GM23338 (cell line): Measurements from ENCODE around the gene SNX21. TPM values are rescaled to one million over a fixed set of nuclear protein-coding genes. Genes with fewer than 3 reads are reported as not detected.

Experiments
- ATAC-seq: fragments of 200-7000 bp; cut with Tn5 transposase; 3 replicates; pipeline ENCODE4 v1.9.1; 2020
- DNase-seq: peaks from one replicate; pipeline ENCODE4 v3.0.0-alpha.2; 2015; ENCODE audit warnings: low spot score
- H2AFZ ChIP-seq: fragments of 200-600 bp; sonication (generic); 2 replicates; pipeline ENCODE4 v1.8.0; 2016; ENCODE audit warnings: antibody characterized with exemption, mild to moderate bottlenecking, moderate library complexity
- H3F3A ChIP-seq: fragments of 200-600 bp; sonication (generic); replicated peaks from 2 replicates; pipeline ENCODE4 v1.8.0; 2017; ENCODE audit warnings: antibody characterized with exemption, mixed run types, low read depth
- H3K27ac ChIP-seq: fragments of 200-600 bp; sonication (generic); 2 replicates; pipeline ENCODE4 v1.6.1; 2016; ENCODE audit warnings: low read depth
- H3K27me3 ChIP-seq: fragments of 200-600 bp; sonication (generic); 2 replicates; pipeline ENCODE4 v1.8.0; 2016; ENCODE audit warnings: mild to moderate bottlenecking, mixed run types, moderate library complexity; ENCODE audit not compliant: insufficient read depth
- H3K36me3 ChIP-seq: fragments of 200-600 bp; sonication (generic); 2 replicates; pipeline ENCODE4 v1.8.0; 2016; ENCODE audit warnings: mild to moderate bottlenecking; ENCODE audit not compliant: insufficient read depth
- H3K4me1 ChIP-seq: fragments of 200-600 bp; sonication (generic); 2 replicates; pipeline ENCODE4 v1.8.0; 2016; ENCODE audit warnings: mild to moderate bottlenecking, moderate library complexity; ENCODE audit not compliant: insufficient read depth
- H3K4me2 ChIP-seq: fragments of 200-600 bp; sonication (generic); 2 replicates; pipeline ENCODE4 v1.7.1; 2017; ENCODE audit warnings: mixed run types
- H3K4me3 ChIP-seq: fragments of 200-600 bp; sonication (generic); 2 replicates; pipeline ENCODE4 v1.6.1; 2016; ENCODE audit warnings: mixed run types
- H3K79me2 ChIP-seq: fragments of 200-600 bp; sonication (generic); replicated peaks from 2 replicates; pipeline ENCODE4 v1.8.0; 2017; ENCODE audit warnings: mild to moderate bottlenecking; ENCODE audit not compliant: insufficient read depth
- H3K9me2 ChIP-seq: fragments of 200-600 bp; sonication (generic); 2 replicates; pipeline ENCODE4 v1.8.0; 2017; ENCODE audit not compliant: insufficient read depth
- H4K20me1 ChIP-seq: fragments of 200-600 bp; sonication (generic); replicated peaks from 2 replicates; pipeline ENCODE4 v1.8.0; 2017; ENCODE audit warnings: mild to moderate bottlenecking; ENCODE audit not compliant: insufficient read depth
- H3K27ac Mint-ChIP-seq: 2 replicates; pipeline ENCODE4 v1.8.0; 2020; ENCODE audit warnings: inconsistent platforms, mild to moderate bottlenecking, moderate library complexity, mixed read lengths
- H3K27me3 Mint-ChIP-seq: 3 replicates; pipeline ENCODE4 v1.8.0; 2022; ENCODE audit warnings: low read depth, mild to moderate bottlenecking, moderate library complexity, mixed read lengths, inconsistent platforms; ENCODE audit not compliant: insufficient read depth, poor library complexity
- H3K36me3 Mint-ChIP-seq: 3 replicates; pipeline ENCODE4 v1.8.0; 2021; ENCODE audit warnings: low read depth, mild to moderate bottlenecking, inconsistent platforms, moderate library complexity, mixed read lengths
- H3K4me1 Mint-ChIP-seq: 3 replicates; pipeline ENCODE4 v1.8.0; 2020; ENCODE audit warnings: mild to moderate bottlenecking, inconsistent platforms, mixed read lengths
- H3K4me3 Mint-ChIP-seq: 3 replicates; pipeline ENCODE4 v1.8.0; 2021; ENCODE audit warnings: moderate library complexity, mild to moderate bottlenecking, inconsistent platforms, mixed read lengths
- H3K9me3 Mint-ChIP-seq: 3 replicates; pipeline ENCODE4 v1.8.0; 2020; ENCODE audit warnings: moderate library complexity, mild to moderate bottlenecking, inconsistent platforms, mixed read lengths
- CREB1 ChIP-seq: fragments of 250-450 bp; sonication (Bioruptor Pico); IDR thresholded peaks from 2 replicates; pipeline ENCODE4 v1.5.0; 2020; ENCODE audit warnings: low read depth, mild to moderate bottlenecking, moderate library complexity
- EZH2 ChIP-seq: fragments of 200-600 bp; sonication (generic); IDR thresholded peaks from one replicate; pipeline ENCODE4 v1.8.0; 2017; ENCODE audit warnings: antibody characterized with exemption, mild to moderate bottlenecking, low read depth; ENCODE audit not compliant: unreplicated experiment
- STAT1 ChIP-seq: IDR thresholded peaks from one replicate; pipeline ENCODE4 v1.6.1; 2016; ENCODE audit warnings: antibody characterized with exemption; ENCODE audit not compliant: unreplicated experiment
- polyA plus RNA-seq: library from polyadenylated mRNA; unstranded; fragments of >200 nt; fragmentation: Nextera tagmentation; extraction: Ambion mirVana; gene quantifications from 2 replicates; pipeline ENCODE4 v1.2.1, GENCODE V29; 2016
- total RNA-seq: library from RNA; depleted of rRNA; stranded (reverse); fragments of >200 nt; shearing (Covaris generic); gene quantifications from 2 replicates; pipeline ENCODE4 v1.2.3, GENCODE V29; 2014
- TF ChIP-seq, protein P1 (sequence below): IDR thresholded peaks from 2 replicates; pipeline ENCODE4 v1.6.1; 2016; ENCODE audit warnings: antibody characterized with exemption
- TF ChIP-seq, protein P2 (sequence below): fragments of 250-450 bp; sonication (Bioruptor Pico); IDR thresholded peaks from 2 replicates; pipeline ENCODE4 v1.5.0; 2020; ENCODE audit warnings: mild to moderate bottlenecking, moderate library complexity

SNX21 gene
- total and polyA plus RNA-seq, 2 experiments from 2014 or later: 13.3 to 31.5 TPM

DNA sequence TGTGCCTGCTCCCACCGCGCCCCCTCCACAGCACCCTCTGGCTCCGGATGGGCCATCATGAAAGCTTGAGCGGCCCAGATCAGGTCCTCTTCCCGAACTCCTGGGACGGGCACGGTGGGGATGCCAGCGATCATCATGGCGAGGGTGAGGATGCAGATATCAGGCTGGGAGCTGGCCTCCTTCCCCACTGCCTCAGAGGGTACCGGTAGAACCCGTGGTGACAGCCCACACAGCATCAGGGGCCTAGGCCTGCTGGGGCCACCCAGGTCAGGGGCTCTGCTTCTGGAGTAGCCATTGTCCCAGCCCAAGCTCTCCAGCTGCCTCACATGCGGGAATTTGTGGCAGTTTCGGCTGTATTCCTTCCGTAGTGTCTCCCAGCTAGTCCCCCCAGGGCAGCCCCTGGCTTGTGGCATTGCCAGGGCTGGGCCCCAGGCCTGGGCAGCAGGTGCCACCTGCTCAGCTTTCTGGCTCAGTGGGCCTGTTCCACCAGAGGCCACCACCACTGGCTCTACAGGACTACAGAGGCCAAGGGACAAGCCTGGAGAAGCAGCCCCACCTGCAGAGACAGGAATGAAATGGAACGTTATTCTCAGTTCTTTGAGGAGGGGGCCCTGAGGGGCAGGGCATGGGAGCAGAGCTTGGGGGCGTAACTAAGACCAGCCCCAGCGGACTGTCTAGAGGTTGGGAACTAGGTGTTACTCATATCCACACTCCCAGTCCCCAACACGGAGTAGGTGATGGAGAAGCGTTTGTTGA lies 53.2 kb downstream of the SNX21 start:
- Histone ChIP-seq H3K27ac (no peak overlapping the region), H3K4me1 (peaks cover 3% of the 10 kb centered on the region; the same call in 1 of the 2 replicates), H2AFZ (no peak overlapping the region), H3K9me2 (no peaks in the 10 kb centered on the region), H3F3A (no peaks in the 10 kb centered on the region), H3K27me3 (no peaks in the 10 kb centered on the region), H4K20me1 (peaks cover 11% of the 10 kb centered on the region), H3K4me3 (no peak overlapping the region), H3K4me2 (no peak overlapping the region), H3K79me2 (peaks cover 13% of the 10 kb centered on the region), H3K36me3 (peaks cover 3% of the 10 kb centered on the region; the same call in 1 of the 2 replicates)
- ATAC-seq (no peak), DNase-seq (no peak)
- TF ChIP-seq, protein P1, sequence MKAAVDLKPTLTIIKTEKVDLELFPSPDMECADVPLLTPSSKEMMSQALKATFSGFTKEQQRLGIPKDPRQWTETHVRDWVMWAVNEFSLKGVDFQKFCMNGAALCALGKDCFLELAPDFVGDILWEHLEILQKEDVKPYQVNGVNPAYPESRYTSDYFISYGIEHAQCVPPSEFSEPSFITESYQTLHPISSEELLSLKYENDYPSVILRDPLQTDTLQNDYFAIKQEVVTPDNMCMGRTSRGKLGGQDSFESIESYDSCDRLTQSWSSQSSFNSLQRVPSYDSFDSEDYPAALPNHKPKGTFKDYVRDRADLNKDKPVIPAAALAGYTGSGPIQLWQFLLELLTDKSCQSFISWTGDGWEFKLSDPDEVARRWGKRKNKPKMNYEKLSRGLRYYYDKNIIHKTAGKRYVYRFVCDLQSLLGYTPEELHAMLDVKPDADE: no peak
- TF ChIP-seq CREB1 (CRISPR knock-in tag) (no peak), STAT1 (no peak), EZH2 (no peak)
- TF ChIP-seq, protein P2, sequence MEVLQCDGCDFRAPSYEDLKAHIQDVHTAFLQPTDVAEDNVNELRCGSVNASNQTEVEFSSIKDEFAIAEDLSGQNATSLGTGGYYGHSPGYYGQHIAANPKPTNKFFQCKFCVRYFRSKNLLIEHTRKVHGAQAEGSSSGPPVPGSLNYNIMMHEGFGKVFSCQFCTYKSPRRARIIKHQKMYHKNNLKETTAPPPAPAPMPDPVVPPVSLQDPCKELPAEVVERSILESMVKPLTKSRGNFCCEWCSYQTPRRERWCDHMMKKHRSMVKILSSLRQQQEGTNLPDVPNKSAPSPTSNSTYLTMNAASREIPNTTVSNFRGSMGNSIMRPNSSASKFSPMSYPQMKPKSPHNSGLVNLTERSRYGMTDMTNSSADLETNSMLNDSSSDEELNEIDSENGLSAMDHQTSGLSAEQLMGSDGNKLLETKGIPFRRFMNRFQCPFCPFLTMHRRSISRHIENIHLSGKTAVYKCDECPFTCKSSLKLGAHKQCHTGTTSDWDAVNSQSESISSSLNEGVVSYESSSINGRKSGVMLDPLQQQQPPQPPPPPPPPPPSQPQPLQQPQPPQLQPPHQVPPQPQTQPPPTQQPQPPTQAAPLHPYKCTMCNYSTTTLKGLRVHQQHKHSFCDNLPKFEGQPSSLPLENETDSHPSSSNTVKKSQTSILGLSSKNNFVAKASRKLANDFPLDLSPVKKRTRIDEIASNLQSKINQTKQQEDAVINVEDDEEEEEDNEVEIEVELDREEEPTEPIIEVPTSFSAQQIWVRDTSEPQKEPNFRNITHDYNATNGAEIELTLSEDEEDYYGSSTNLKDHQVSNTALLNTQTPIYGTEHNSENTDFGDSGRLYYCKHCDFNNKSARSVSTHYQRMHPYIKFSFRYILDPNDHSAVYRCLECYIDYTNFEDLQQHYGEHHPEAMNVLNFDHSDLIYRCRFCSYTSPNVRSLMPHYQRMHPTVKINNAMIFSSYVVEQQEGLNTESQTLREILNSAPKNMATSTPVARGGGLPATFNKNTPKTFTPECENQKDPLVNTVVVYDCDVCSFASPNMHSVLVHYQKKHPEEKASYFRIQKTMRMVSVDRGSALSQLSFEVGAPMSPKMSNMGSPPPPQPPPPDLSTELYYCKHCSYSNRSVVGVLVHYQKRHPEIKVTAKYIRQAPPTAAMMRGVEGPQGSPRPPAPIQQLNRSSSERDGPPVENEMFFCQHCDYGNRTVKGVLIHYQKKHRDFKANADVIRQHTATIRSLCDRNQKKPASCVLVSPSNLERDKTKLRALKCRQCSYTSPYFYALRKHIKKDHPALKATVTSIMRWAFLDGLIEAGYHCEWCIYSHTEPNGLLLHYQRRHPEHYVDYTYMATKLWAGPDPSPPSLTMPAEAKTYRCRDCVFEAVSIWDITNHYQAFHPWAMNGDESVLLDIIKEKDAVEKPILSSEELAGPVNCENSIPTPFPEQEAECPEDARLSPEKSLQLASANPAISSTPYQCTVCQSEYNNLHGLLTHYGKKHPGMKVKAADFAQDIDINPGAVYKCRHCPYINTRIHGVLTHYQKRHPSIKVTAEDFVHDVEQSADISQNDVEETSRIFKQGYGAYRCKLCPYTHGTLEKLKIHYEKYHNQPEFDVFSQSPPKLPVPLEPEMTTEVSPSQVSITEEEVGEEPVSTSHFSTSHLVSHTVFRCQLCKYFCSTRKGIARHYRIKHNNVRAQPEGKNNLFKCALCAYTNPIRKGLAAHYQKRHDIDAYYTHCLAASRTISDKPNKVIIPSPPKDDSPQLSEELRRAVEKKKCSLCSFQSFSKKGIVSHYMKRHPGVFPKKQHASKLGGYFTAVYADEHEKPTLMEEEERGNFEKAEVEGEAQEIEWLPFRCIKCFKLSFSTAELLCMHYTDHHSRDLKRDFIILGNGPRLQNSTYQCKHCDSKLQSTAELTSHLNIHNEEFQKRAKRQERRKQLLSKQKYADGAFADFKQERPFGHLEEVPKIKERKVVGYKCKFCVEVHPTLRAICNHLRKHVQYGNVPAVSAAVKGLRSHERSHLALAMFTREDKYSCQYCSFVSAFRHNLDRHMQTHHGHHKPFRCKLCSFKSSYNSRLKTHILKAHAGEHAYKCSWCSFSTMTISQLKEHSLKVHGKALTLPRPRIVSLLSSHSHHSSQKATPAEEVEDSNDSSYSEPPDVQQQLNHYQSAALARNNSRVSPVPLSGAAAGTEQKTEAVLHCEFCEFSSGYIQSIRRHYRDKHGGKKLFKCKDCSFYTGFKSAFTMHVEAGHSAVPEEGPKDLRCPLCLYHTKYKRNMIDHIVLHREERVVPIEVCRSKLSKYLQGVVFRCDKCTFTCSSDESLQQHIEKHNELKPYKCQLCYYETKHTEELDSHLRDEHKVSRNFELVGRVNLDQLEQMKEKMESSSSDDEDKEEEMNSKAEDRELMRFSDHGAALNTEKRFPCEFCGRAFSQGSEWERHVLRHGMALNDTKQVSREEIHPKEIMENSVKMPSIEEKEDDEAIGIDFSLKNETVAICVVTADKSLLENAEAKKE (CRISPR knock-in tag): no peak
- Mint-ChIP-seq H3K27me3 (peaks cover 12% of the 10 kb centered on the region), H3K9me3 (peaks cover 3% of the 10 kb centered on the region; the same call in 1 of the 3 replicates), H3K36me3 (peaks cover 22% of the 10 kb centered on the region), H3K4me1 (peaks cover 10% of the 10 kb centered on the region; the same call in 2 of the 3 replicates), H3K27ac (no peak overlapping the region), H3K4me3 (no peak overlapping the region)
